ENCODE results near the gene ELMO1. TPM values are rescaled to one million over a fixed set of nuclear protein-coding genes. Genes with fewer than 3 reads are reported as not detected.

The ELMO1 gene
- total RNA-seq, 1 donor from 2014 or later, result 11.4 TPM

- no peak for DNase-seq (ENCODE audit: low spot score)
- intact Hi-C loops (cut with DNase I), result no loop called here
Measured at GRCh38 chr7:36831049-36831448, 617.6 kb downstream of the ELMO1 start.

GRCh38 chr7:36827726-36828703, 620.6 kb downstream of the ELMO1 start:
- intact Hi-C loops (cut with DNase I), result no loop called here
- DNase-seq (ENCODE audit: low spot score), result no peak

DNA sequence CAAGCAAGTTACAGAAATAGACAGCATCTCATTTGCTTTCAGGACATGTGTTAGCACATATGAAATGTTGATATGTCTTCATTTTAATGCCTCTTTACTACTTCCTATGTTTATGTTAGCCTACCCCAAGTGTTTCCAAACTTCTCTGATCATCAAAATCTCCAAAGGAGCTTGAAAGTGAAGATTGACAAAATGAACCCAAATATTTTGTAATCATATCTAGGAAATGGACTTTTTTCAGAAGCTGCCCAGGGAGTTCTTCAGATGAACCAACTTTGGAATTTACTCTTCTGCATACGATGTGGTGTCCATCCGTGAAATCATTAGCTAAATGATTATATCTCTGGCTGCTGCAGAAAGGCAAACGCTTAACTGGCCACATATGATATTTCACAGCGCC, 623.2 kb downstream of the ELMO1 start:
- DNase-seq (ENCODE audit: low spot score), result no peak
- intact Hi-C loops (cut with DNase I), result no loop called here

DNA sequence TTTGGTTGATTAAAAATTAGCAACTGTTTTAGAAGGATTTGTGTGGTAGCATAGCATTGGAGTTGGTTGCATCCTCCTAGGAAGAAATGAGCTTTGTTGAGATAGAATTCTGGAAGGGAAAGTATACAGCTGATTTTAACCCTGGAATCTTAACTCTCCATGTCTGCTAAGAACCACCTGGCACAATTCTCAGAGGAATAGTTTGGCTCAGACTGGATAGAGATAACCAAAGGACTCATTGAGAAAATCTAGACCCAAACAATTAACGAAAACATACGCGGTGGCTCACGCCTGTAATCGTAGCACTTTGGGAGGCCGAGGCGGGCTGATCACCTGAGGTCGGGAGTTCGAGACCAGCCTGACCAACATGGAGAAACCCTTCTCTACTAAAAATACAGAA, 625.3 kb downstream of the ELMO1 start:
- DNase-seq (ENCODE audit: low spot score), result no peak

GRCh38 chr7:36821617-36822016, 627.0 kb downstream of the ELMO1 start:
- intact Hi-C loops (cut with DNase I), result no loop called here

More for the DNA sequence above, 625.3 kb downstream of the ELMO1 start:
- intact Hi-C loops (cut with DNase I), result no loop called here

DNA sequence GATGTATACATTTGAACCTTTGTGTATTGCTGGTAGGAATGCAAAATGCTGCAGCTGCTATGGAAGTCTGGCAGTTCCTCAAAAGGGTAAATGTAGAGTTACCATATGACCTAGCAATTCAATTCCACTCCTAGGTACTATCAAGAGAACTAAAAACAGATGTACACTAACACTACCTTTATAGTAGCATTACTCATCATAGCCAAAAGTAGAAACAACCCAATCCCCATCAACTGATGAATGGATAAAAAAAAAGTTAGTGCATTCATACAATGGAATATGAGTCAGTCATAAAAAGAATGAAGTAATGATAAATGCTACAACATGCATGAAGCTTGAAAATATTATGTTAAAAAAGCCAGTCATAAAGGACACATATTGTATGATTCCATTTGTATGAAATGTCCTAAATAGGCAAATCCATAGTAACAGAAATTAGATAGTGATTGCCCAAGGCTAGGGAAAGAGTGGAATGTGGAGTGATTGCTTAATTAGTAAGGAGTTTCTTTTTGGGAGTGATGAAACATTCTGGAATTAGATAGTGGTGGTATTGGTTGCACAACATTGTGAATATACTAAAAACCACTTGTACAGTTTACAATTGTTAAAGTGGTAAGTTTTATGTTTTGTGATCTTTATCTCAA, 628.0 kb downstream of the ELMO1 start:
- intact Hi-C loops (cut with DNase I), result no loop called here

More at GRCh38 chr7:36821617-36822016, 627.0 kb downstream of the ELMO1 start:
- no peak for DNase-seq (ENCODE audit: low spot score)

DNA sequence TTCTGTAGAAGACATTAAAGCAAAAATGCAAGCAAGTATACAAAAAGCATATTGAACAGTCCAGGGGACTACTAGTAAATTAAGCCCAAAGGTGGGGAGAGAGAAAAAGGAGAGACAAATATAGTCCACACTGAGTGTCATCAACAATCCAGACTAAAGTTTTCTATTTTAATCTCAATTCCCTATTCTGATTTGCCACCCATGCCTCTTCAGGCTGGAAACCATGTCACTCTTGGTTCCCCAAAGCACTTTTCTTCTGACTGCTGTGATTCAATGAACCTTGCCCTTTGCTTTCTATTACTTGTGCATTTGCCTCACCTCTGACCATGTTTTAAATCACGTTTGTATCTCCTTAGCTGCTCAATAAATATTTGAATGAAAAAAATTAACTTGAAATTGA, 629.0 kb downstream of the ELMO1 start:
- DNase-seq (ENCODE audit: low spot score), result no peak
- intact Hi-C loops (cut with DNase I), result no loop called here

More for the DNA sequence above, 628.0 kb downstream of the ELMO1 start:
- DNase-seq (ENCODE audit: low spot score), result no peak

GRCh38 chr7:36814311-36814710, 634.4 kb downstream of the ELMO1 start:
- intact Hi-C loops (cut with DNase I), result no loop called here
- no peak for DNase-seq (ENCODE audit: low spot score)

GRCh38 chr7:36811807-36812206, 636.9 kb downstream of the ELMO1 start:
- intact Hi-C loops (cut with DNase I), result no loop called here
- DNase-seq (ENCODE audit: low spot score), result no peak

DNA sequence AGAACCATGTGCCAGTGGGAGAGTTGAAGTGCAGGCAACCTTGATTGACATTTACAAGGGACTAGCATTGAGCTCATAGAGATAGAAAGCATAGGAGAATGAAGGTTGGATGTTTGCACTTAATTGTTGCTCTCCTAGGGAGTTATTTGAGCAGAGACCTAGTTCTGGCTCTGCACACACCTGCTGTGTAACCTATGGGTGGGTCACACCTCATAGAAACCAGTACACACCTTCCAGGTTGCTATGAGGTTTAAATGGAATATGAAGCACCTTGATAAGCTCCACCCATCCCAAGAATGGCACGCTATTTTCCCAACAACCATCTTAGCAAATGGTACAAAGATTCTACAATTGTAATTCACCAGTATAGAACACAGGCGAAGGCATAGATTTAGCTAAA, 638.2 kb downstream of the ELMO1 start:
- intact Hi-C loops (cut with DNase I), result no loop called here
- DNase-seq (ENCODE audit: low spot score), result no peak

- intact Hi-C loops (cut with DNase I), result no loop called here
- no peak for DNase-seq (ENCODE audit: low spot score)
Measured at GRCh38 chr7:36810032-36810431, 638.6 kb downstream of the ELMO1 start.

DNA sequence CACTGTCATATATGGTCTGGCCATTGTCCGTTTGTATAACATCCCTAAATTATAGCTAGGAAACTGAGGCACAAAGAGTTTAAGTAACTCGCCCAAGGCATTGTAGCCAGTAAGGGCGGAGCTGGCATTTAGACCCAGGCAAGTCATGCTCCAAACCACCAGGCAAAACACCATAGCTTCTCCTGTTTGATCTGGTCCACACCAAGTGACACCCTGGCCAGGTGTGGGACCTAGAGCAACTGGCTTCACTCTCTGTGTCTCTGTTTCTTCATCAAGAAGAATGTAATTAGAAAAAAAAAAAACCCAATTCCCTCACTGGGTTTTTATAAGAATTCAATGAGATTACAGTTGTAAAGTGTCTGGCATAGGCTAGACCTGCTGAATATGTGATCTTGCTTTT, 639.2 kb downstream of the ELMO1 start:
- intact Hi-C loops (cut with DNase I), result no loop called here
- DNase-seq (ENCODE audit: low spot score), result no peak

- no peak for DNase-seq (ENCODE audit: low spot score)
- intact Hi-C loops (cut with DNase I), result no loop called here
Measured at GRCh38 chr7:36809086-36809485, 639.6 kb downstream of the ELMO1 start.

DNA sequence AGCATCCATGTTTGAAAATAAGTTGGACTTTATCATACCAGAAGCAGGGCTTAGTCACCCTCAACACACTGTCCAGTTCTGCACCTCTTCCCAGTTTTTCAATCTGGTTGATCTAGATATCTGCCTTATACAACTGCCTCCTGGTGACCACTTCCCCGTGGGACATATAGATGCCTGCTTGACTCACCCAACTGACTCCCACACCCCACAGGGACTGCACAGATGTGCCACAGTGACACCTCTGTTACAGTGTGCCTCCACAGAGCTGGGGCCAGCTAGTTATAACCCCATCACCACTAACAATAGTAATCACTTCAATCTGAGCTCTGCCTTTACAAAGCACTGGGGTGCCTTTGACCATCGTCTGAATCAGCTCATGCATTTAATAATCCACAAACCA, 641.8 kb downstream of the ELMO1 start:
- intact Hi-C loops (cut with DNase I), result no loop called here
- DNase-seq (ENCODE audit: low spot score), result no peak

Small RNAs within 50 kb of the gene (microRNA-seq; reads per million reads assigned to microRNA genes)
- not detected for gene MIR1200

Other genes starting within 250 kb of the ELMO1 start
- gene GPR141, start 234.9 kb upstream of the ELMO1 start, total RNA-seq, result 0.40 TPM